HG03342 (cell line): Measurements from ENCODE around the gene MPP2.
"Not testable (repeated sequence)": the region's sequence is repeated elsewhere in the genome, so short reads cannot be mapped to it uniquely, and the experiment has no call there.

Source experiments
- ATAC-seq: cut with Tn5 transposase; IDR thresholded peaks from one replicate; pipeline ENCODE4 v1.9.1; 2021; ENCODE audit warnings: mild to moderate bottlenecking, moderate library complexity; ENCODE audit not compliant: unreplicated experiment

The MPP2 gene

GRCh38 chr17:43907425-43907981, at the start of gene MPP2:
Gene MPP2 (minus strand): TSS chr17:43907536. CDS start chr17:43904460, 3,076 bp downstream.
- no peak for ATAC-seq

- no peak for ATAC-seq
Measured at GRCh38 chr17:43956222-43956621, 48.9 kb upstream of the MPP2 start.

GRCh38 chr17:43953746-43954145, 46.4 kb upstream of the MPP2 start, which contains the start of gene PYY:
Gene PYY (minus strand): TSS chr17:43953940. CDS start chr17:43953483, 457 bp downstream.
- ATAC-seq: no peak

DNA sequence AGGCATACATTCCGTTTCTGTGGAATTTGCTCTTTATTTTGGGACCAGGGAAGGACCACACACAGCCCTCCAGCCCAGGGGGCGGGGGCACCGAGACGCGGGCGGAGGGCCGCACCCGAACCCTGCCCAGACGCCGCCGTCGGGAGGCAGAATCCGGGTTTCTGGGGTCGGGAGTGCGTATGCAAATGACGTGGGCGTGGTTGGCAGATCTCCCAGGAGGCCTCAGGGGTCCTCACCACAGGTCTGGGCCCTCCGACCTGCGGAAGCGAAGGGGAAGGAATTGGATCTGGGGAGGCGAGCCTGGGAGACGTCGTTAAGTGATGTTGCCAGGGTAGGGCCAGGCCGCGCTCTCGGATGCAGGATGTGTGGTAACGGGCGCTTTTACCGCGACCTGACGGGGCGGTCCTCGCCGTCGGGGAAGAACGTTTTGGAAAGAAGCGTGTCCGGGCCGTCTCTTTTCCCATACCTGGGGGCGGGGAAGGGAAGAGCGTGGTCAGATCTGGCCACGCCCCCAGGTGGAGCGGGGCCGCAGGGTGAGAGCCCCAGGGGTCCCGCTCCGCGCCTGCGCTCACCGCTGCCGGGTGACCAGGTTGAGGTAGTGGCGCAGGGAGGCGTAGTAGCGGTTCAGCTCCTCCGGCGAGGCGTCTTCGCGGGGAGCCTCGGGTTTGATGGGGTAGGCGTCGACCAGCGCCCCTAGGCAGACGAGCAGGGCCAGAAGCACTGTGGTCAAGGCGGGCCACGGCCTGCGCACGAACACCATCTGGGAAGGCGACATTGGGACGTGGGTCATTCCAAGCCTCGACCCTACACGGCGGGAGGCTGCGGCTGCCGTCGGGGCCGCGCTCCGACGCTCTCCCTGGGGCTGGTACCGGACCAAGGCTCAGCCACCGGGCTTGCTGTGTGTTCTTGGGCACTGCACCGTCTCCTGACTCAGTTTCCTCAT, 45.7 kb upstream of the MPP2 start:
- no peak for ATAC-seq

GRCh38 chr17:43952351-43952723, 45.0 kb upstream of the MPP2 start:
- no peak for ATAC-seq

GRCh38 chr17:43951750-43952149, 44.4 kb upstream of the MPP2 start:
- no peak for ATAC-seq

GRCh38 chr17:43950554-43950953, 43.2 kb upstream of the MPP2 start:
- ATAC-seq: no peak

DNA sequence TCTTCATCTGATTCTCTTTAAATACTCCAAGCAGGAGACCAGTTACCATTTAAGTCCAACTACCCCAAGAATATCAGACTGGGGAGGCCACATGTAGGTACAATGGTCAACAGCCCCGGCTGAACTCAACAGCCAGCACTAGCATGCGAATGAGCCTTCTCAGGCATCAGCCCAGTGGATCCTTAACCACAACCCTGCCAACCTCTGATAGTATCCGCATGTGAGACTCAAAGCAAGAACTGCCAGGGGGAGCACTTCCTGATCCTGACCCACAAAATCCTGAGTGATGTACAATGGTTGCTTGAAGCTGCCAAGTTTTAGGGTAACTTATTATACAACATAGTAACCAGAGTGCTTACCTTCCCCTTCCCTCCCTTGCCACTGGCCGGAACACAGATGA, 42.4 kb upstream of the MPP2 start:
- ATAC-seq: no peak

DNA sequence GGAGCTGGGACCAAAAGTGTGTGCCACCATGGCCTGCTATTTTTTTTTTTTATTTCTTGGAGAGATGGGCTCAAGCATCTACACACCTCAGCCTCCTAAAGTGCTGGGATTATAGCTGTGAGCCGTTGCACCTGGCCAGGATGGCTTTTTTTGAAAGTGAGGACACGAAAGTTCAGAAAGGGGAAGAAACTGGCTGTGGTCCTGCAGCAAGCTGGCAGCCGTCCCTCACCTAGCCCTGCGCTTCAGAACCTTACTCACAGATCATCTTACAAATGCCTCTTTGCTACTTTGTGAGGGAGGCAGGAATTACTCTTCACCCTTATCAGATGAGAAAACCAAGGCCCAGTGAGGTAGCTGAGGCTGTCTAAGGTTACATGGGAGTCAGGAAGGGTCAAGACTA, 39.4 kb upstream of the MPP2 start:
- no peak for ATAC-seq

DNA sequence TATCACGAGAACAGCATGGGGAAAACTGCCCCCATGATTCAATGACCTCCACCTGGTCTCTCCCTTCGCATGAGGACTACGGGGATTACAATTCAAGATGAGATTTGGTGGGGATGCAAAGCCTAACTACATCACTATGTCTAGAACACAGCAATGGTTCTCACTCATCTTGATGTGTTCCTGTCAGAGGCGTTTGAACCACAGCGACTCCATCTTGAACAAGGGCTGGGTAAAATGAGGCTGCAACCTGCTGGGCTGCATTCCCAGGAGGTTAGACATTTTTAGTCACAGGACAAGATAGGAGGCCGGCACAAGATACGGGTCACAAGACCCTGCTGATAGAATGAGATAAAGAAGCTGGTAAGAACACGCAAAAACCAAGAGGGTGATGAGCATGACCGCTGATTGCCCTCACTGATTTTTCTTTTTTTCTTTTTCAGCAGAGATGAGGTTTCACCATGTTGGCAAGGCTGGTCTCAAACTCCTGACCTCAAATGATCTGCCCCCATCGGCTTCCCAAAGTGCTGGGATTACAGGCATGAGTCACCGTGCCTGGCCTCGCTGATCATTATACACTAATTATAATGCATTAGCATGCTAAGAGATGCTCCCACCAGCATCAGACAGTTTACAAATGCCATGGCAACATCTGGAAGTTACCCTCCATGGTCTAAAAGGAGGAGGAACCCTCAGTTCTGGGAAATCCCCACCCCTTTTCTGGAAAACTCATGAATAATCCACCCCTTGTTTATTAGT, 37.9 kb upstream of the MPP2 start:
- ATAC-seq: no peak

GRCh38 chr17:43942051-43942685, 34.8 kb upstream of the MPP2 start, which contains the start of gene PPY:
Gene PPY (minus strand): TSS chr17:43942476. CDS start chr17:43941654, 822 bp downstream.
- ATAC-seq: no peak

DNA sequence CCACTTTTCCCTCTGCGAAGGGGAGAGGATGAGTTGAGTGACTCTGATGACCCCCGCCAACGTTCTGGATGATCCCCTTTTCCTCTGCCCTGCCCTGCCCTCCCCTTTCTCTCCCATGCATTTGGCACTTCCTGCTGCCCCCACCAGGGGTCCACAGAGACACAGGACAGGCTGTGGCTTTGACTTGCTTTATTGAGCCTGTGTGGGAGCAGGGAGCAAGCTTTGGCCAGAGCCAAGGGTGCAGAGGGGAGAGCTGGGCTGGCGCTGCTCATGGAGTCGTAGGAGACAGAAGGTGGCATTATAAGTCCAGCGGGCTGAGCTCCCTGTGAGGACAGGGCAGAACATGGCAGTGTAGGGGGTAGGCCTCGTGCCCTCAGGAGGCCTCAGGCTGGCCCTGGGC, 33.3 kb upstream of the MPP2 start:
- no peak for ATAC-seq

DNA sequence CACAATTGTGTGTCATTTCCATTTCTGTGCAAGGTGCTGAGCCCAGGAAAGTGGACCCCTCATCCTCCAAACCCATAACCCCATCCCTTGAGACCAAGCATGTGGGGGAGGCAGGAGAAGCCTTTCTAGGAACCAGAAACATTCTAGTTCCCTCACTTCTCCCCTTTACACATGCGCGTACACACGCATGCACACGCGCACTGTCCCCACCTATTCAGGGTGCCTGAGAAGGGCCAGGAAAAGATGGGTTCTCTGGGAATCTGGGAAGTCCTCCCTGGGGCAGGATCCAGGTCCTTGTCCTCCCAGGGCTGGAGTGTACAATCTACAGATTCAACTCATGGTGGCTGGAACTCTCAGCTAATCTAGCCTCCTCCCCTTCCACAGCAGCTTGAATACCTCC, 32.5 kb upstream of the MPP2 start:
- no peak for ATAC-seq

DNA sequence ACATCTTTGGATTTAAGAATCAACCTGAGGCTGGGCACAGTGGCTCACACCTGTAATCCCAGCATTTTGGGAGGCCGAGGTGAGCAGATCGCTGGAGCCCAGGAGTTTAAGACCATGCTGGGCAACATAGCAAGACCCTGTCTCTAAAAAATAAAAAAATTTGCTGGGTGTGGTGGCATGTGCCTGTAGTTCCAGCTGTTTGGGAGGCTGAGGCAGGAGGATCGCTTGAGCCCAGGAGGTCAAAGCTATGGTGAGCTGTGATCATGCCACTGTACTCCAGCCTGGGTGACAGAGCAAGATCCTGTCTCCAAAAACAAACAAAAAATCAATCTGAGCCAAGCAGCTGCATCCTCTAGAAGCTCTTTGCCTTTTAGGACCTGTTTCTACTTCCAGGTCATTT, 32.1 kb upstream of the MPP2 start:
- not testable (repeated sequence) for ATAC-seq

- no peak for ATAC-seq
Measured at GRCh38 chr17:43938838-43939182, 31.5 kb upstream of the MPP2 start.

DNA sequence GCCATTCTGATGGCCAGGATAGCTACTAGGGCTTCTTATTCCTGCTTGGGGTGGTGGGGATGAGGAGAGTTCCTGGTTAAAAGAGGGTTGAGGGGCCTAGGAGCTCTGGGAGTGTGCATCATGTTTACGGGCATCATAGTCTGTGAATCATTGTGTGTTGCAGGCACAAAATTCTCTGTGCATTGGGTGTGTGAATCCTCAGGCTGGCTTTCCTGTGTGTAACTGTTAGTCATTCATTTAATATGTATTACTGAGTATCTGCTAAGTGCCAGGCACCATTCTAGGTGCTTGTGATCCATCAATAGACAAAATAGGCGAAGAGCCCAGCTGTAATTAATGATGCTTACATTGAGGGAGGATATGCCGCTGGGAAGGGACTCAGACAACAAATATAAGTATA, 29.1 kb upstream of the MPP2 start:
- ATAC-seq: no peak

- no peak for ATAC-seq
Measured at GRCh38 chr17:43935926-43936261, 28.6 kb upstream of the MPP2 start.

GRCh38 chr17:43935204-43935925, 28.0 kb upstream of the MPP2 start:
- ATAC-seq: no peak

- no peak for ATAC-seq
Measured at GRCh38 chr17:43932923-43933322, 25.6 kb upstream of the MPP2 start.

DNA sequence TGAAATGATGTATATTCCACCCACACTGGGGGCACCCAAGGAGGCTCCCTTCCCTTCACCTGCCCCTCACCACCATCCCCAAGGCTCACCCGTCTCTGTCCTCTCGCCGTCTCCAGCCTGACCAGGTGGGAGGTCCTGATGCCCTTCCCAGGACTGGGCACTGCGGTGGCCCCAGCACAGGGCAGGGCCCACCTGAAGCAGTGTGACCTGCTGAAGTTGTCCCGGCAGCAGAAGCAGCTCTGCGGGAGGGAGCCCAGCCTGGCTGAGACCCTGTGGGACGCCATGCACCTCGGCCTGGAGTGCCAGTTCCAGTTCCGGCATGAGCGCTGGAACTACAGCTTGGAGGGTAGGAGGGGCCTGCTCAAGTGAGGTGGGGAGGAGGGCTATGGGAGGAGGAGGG, 25.0 kb upstream of the MPP2 start:
- ATAC-seq: no peak
